ENCODE results near the gene RASSF4.

RASSF4 gene

DNA sequence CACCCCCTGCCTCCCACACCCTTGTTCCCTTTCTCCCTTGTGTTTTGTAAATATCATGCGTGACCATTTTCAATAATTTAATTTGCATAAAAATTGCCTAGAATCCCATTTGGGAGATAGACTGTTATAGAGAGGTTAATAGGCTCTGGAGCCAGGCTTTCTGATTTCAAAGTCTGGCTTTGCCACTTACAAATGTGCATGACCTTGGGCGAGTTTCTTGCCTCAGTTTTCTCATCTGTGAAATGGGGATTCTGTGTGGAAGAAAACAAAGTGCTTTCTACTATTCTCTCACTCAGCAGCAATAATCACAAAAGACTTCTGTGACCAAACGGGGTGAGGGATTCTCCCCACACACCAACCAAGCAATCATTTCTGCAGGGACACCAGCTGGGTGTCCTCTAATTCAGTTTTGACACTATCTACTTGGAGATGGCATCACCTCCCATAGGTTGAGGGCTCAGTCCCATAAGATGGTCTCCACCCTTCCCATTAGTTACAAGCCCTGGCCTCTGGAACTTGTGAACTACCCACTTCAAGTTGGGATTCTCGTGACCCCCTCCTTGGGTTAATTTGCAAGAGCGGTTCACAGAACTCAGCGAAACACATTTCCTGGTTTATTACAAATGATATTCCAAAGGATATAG lies 37.6 kb downstream of the RASSF4 start:
- TF ChIP-seq EZH2phosphoT487 (IDR thresholded peaks at IDR 0.05; ENCODE audit: low read depth) = no peak
- TF ChIP-seq, protein P1, sequence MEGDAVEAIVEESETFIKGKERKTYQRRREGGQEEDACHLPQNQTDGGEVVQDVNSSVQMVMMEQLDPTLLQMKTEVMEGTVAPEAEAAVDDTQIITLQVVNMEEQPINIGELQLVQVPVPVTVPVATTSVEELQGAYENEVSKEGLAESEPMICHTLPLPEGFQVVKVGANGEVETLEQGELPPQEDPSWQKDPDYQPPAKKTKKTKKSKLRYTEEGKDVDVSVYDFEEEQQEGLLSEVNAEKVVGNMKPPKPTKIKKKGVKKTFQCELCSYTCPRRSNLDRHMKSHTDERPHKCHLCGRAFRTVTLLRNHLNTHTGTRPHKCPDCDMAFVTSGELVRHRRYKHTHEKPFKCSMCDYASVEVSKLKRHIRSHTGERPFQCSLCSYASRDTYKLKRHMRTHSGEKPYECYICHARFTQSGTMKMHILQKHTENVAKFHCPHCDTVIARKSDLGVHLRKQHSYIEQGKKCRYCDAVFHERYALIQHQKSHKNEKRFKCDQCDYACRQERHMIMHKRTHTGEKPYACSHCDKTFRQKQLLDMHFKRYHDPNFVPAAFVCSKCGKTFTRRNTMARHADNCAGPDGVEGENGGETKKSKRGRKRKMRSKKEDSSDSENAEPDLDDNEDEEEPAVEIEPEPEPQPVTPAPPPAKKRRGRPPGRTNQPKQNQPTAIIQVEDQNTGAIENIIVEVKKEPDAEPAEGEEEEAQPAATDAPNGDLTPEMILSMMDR (IDR thresholded peaks at IDR 0.05; ENCODE audit: low read depth, low read length) = no peak
- Histone ChIP-seq H3K79me2 (ENCODE audit: low read length) (peaks cover 13% of the 10 kb centered on the region), H3K4me2 (ENCODE audit: low read length) (no peak overlapping the region), H2AFZ (ENCODE audit: low read depth, low read length) (no peak overlapping the region), H3K4me1 (ENCODE audit: low read length) (peaks cover 4% of the 10 kb centered on the region), H3K9me3 (ENCODE audit: insufficient read depth, low read length) (no peaks in the 10 kb centered on the region), H4K20me1 (ENCODE audit: insufficient read depth, low read length) (no peaks in the 10 kb centered on the region), H3K27me3 (ENCODE audit: low read depth, low read length) (no peaks in the 10 kb centered on the region), H3K27ac (ENCODE audit: low read length) (no peak overlapping the region), H3K9ac (ENCODE audit: low read length) (no peak overlapping the region), H3K4me3 (ENCODE audit: low read length) (no peak overlapping the region), H3K36me3 (replicated peaks; ENCODE audit: low read depth, low read length) (no peaks in the 10 kb centered on the region)

DNA sequence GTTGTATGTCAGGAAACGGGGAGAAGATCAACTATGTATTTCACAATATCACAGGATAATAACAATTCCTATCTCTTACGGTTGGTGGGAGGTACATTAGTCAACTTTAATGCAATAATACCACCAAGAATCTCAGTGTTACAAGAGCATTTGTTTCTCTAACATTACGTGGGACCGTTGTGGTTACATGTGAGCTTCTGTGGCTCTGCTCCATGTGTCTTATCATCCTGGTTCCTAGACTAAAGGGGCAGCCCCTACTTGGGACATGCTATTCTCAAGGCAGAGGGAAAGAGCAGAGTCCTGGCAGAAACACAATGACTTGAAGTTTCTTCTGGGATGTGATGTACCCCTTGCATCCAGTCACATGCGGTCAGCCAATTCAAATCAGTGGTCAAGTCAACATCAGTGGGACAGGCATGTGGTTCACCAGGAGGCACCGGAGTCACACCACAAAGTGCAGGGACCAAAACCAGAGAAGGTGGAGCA lies 38.6 kb downstream of the RASSF4 start:
- Histone ChIP-seq H3K9ac (ENCODE audit: low read length) (no peak overlapping the region), H3K4me3 (ENCODE audit: low read length) (no peak overlapping the region), H3K4me2 (ENCODE audit: low read length) (no peak overlapping the region), H3K79me2 (ENCODE audit: low read length) (peaks cover 20% of the 10 kb centered on the region), H4K20me1 (ENCODE audit: insufficient read depth, low read length) (no peaks in the 10 kb centered on the region), H3K4me1 (ENCODE audit: low read length) (peaks cover 4% of the 10 kb centered on the region), H2AFZ (ENCODE audit: low read depth, low read length) (no peak overlapping the region), H3K9me3 (ENCODE audit: insufficient read depth, low read length) (no peaks in the 10 kb centered on the region), H3K27me3 (ENCODE audit: low read depth, low read length) (no peaks in the 10 kb centered on the region), H3K36me3 (replicated peaks; ENCODE audit: low read depth, low read length) (peaks cover 2% of the 10 kb centered on the region), H3K27ac (ENCODE audit: low read length) (no peak overlapping the region)
- TF ChIP-seq, protein P1 (IDR thresholded peaks at IDR 0.05; ENCODE audit: low read depth, low read length) = no peak
- no peak for TF ChIP-seq EZH2phosphoT487 (IDR thresholded peaks at IDR 0.05; ENCODE audit: low read depth)

DNA sequence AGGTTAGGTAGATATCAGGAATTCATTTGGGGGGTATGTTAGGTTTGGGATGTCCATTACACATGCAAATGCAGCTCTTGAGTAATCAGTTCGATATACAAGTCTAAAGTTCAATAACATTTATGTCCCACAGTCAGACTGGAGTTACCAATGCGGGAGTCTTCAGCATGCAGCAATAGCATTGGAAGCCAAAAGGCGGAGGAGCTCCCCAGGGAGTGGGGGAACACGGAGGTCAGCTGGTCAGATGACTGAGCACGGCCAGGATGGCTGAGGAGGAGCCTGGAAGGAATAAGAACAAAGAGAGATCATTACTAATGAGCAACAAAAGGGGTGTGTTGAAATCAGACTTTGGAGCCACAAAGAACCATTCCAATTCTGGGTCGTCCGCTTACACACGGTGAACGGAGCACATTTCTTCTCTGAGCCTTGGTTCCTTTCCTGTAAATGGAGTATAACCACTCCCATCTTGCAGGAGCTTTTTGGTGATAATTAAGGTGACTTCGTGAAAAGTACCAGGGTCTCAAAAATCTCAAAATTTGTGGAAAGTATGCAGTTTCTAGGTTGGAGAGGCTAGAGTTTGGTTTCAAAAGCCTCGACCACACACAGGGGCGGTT lies 40.6 kb downstream of the RASSF4 start:
- H3K4me2 ChIP-seq (ENCODE audit: low read length) = peak overlapping the region; percentile 68
- TF ChIP-seq EZH2phosphoT487 (IDR thresholded peaks at IDR 0.05; ENCODE audit: low read depth) = no peak
- TF ChIP-seq, protein P1 (IDR thresholded peaks at IDR 0.05; ENCODE audit: low read depth, low read length) = no peak
- H3K27me3 ChIP-seq (ENCODE audit: low read depth, low read length) = no peaks in the 10 kb centered on the region
- H3K79me2 ChIP-seq (ENCODE audit: low read length) = peaks cover 24% of the 10 kb centered on the region
- no peaks in the 10 kb centered on the region for H4K20me1 ChIP-seq (ENCODE audit: insufficient read depth, low read length)
- H3K9ac ChIP-seq (ENCODE audit: low read length) = peak overlapping the region; percentile 55
- H2AFZ ChIP-seq (ENCODE audit: low read depth, low read length) = peak overlapping the region; percentile 92
- H3K4me1 ChIP-seq (ENCODE audit: low read length) = peaks cover 4% of the 10 kb centered on the region
- H3K9me3 ChIP-seq (ENCODE audit: insufficient read depth, low read length) = no peaks in the 10 kb centered on the region
- H3K36me3 ChIP-seq (replicated peaks; ENCODE audit: low read depth, low read length) = peaks cover 8% of the 10 kb centered on the region
- H3K27ac ChIP-seq (ENCODE audit: low read length) = peak overlapping the region; percentile 23; the same call in 1 of the 2 replicates
- peak overlapping the region; percentile 79 for H3K4me3 ChIP-seq (ENCODE audit: low read length)

DNA sequence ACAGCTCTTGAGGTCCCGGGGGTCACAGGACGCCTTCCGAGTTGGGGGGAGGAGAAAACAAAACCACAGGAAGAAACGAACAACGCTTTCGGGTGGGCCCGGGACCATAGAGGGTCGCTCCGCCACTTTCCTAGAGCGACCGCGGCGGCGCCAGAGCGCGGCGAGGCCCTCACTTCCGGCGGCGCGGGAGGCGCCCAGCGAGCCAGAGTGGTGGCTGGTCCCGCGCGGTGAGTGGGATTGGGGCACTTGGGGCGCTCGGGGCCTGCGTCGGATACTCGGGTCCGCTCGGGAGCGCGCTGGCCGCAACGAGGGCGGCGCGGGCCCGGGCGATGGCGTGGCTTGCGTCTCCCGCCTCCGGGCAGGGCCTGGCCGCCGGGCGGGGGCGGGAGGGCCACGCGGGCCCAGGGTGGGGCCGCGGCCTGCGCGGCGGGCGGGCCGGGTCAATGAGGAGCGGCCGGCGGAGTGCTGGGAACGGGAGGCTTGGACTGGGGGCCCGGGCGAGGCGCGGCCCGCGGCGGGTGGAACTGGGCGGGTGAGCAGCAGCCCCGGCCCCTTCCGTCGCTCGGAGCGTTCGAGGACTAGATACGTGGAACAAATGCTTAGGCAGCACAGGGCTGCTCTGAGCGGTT lies 41.3 kb downstream of the RASSF4 start, which contains the start of gene ZNF22:
Gene ZNF22 (plus strand): TSS at position 172 of the 629 bp plus-strand sequence. CDS start 2,446 bp downstream, outside the sequence.
- Histone ChIP-seq H2AFZ (ENCODE audit: low read depth, low read length) (peak within 1 kb of the TSS; percentile 92), H3K27ac (ENCODE audit: low read length) (peak within 1 kb of the TSS; percentile 23; the same call in 1 of the 2 replicates), H3K9me3 (ENCODE audit: insufficient read depth, low read length) (no peaks in the 10 kb centered on the region), H4K20me1 (ENCODE audit: insufficient read depth, low read length) (no peaks in the 10 kb centered on the region), H3K36me3 (replicated peaks; ENCODE audit: low read depth, low read length) (peaks cover 8% of the 10 kb centered on the region), H3K9ac (ENCODE audit: low read length) (peak within 1 kb of the TSS; percentile 55), H3K4me2 (ENCODE audit: low read length) (peak within 1 kb of the TSS; percentile 68), H3K27me3 (ENCODE audit: low read depth, low read length) (no peaks in the 10 kb centered on the region), H3K79me2 (ENCODE audit: low read length) (peaks cover 24% of the 10 kb centered on the region), H3K4me1 (ENCODE audit: low read length) (peaks cover 4% of the 10 kb centered on the region), H3K4me3 (ENCODE audit: low read length) (peak within 1 kb of the TSS; percentile 79)
- TF ChIP-seq EZH2phosphoT487 (IDR thresholded peaks at IDR 0.05; ENCODE audit: low read depth) = no peak
- TF ChIP-seq, protein P1 (IDR thresholded peaks at IDR 0.05; ENCODE audit: low read depth, low read length) = no peak

Measured in OCI-LY3 (cell line).